Right cardiac atrium (tissue), 5 donors: ENCODE results near the gene CENPT. TPM values are rescaled to one million over a fixed set of nuclear protein-coding genes. Genes with fewer than 3 reads are reported as not detected.
A peak's percentile ranks its signal among the peaks of the same experiment; 100 is the strongest.

Source experiments
- ATAC-seq, 2 donors: fragments of 200-7000 bp; cut with Tn5 transposase; one replicate each; pipeline versions ENCODE4 v1.8.0 to v1.9.1; 2020; ENCODE audit warnings: moderate library complexity in 2 of 2, mild to moderate bottlenecking in 1 of 2
- DNase-seq, 3 donors: peaks; one replicate each; pipeline ENCODE4 v3.0.0-alpha.2; 2020
- H3K27ac ChIP-seq: one replicate; pipeline ENCODE4 v1.5.1; 2013; ENCODE audit warnings: mild to moderate bottlenecking, low read length, control low read depth, moderate library complexity
- H3K27me3 ChIP-seq: one replicate; pipeline ENCODE4 v1.6.1; 2013; ENCODE audit not compliant: control insufficient read depth, insufficient read depth
- H3K4me1 ChIP-seq: one replicate; pipeline ENCODE4 v1.6.1; 2013; ENCODE audit warnings: low read length; ENCODE audit not compliant: control insufficient read depth, insufficient read depth
- H3K4me3 ChIP-seq: one replicate; pipeline ENCODE4 v1.5.1; 2013; ENCODE audit warnings: low read length, control low read depth
- H3K9me3 ChIP-seq: one replicate; pipeline ENCODE4 v1.6.1; 2013; ENCODE audit warnings: low read length; ENCODE audit not compliant: control insufficient read depth
- WGBS: extraction: QIAGEN DNeasy Blood & Tissue Kit; methylation state at CpG from one replicate; pipeline ENCODE4 v1.1.7; 2013; 5-methylcytosine and 5-hydroxymethylcytosine counted together
- intact Hi-C, 4 donors: fragments of 100-400 bp; cut with DNase I; formaldehyde crosslinking; loops; one replicate each; pipeline versions ENCODE4 v1.11.0 to v1.14.0; 2022 to 2023
- polyA plus RNA-seq: library from polyadenylated mRNA; stranded (reverse); fragments of 200-250 nt; gene quantifications from one replicate; pipeline ENCODE4 v1.2.3, GENCODE V29; 2013
- total RNA-seq, 4 donors: library from RNA; stranded (reverse); fragmentation: NEBNext Ultra II Directional; extraction: Animal tissue kit (Norgen Biotek cat#: 25700); gene quantifications; one replicate each; pipeline ENCODE4 v1.2.1, GENCODE V29; 2021
- donor health status: healthy with polysubstance abuse.
- donor health status: DM: no; HTN: yes; CAD: no.
- donor health status: DM: no; HTN: no; CAD: no.
- donor health status: DM: no; HTN: yes; CAD: no; lungs with severe emphysema.
- donor health status: DM: yes; HTN: yes; CAD: no.

CENPT gene
- total and polyA plus RNA-seq, 5 donors = 24.3 to 29.0 (median 26.7) TPM

DNA sequence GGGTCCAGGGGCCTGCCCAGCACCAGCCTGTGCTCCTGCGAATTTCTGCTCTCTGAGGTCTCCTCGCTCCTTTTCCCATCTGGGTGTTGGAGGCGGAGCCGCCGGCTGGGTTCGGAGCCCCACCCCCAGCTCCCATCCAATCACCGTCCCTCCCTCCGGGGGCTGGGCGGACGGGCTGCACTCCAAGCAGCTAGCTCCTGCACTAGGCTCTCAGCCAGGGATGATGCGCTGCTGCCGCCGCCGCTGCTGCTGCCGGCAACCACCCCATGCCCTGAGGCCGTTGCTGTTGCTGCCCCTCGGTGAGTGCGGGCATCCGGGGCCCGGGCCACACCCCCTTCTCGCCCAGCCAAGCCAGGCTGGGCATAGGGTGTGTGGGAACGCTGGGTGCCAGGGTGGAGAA lies 37.2 kb upstream of the CENPT start, which contains the start of gene NRN1L:
NRN1L (plus strand) TSS at position 202 of the 400 bp plus-strand sequence; CDS start at position 221, 19 bp downstream.
- H3K4me3 ChIP-seq = no peak within 1 kb of the TSS
- no peaks in the 10 kb centered on the region for H3K9me3 ChIP-seq
- H3K27ac ChIP-seq = peak within 1 kb of the TSS; percentile 65
- ATAC-seq (peak; percentile 87 to 92), DNase-seq (peak; percentile 92 to 96 (median 96))
- H3K4me1 ChIP-seq = peaks cover 3% of the 10 kb centered on the region
- WGBS = 27% methylated on average over 22 of the region's 22 CpGs
- intact Hi-C loops = loop anchor here in 3 of 4 donors (5.0 to 10.0 kb wide), 2 partner anchors 43 to 150 kb away; no protein-coding TSS in a partner anchor
- H3K27me3 ChIP-seq = no peaks in the 10 kb centered on the region

DNA sequence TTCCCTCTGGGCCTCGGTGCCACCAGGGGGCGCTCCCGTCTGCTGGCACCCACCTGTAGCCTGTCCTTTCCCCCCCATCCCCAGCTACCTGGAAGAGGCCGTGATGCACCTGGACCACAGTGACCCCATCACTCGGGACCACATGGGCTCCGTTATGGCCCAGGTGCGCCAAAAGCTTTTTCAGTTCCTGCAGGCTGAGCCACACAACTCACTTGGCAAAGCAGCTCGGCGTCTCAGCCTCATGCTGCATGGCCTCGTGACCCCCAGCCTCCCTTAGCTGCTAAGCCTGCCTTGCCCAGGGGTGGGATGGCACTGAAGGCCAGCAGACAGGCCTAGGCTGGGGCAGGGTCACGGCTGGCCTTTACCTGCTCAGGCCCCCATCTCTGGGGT lies 36.4 kb upstream of the CENPT start:
- Histone ChIP-seq H3K27me3 (no peaks in the 10 kb centered on the region), H3K9me3 (no peaks in the 10 kb centered on the region), H3K27ac (peak overlapping the region; percentile 65), H3K4me3 (no peak overlapping the region), H3K4me1 (peaks cover 3% of the 10 kb centered on the region)
- DNase-seq (peak; percentile 54 to 89 (median 83)), ATAC-seq (peak; percentile 58)
- 58% methylated on average over 11 of the region's 11 CpGs for WGBS
- intact Hi-C loops = loop anchor here (2.0 to 10.0 kb wide), 3 partner anchors 43 to 151 kb away; no protein-coding TSS in a partner anchor

DNA sequence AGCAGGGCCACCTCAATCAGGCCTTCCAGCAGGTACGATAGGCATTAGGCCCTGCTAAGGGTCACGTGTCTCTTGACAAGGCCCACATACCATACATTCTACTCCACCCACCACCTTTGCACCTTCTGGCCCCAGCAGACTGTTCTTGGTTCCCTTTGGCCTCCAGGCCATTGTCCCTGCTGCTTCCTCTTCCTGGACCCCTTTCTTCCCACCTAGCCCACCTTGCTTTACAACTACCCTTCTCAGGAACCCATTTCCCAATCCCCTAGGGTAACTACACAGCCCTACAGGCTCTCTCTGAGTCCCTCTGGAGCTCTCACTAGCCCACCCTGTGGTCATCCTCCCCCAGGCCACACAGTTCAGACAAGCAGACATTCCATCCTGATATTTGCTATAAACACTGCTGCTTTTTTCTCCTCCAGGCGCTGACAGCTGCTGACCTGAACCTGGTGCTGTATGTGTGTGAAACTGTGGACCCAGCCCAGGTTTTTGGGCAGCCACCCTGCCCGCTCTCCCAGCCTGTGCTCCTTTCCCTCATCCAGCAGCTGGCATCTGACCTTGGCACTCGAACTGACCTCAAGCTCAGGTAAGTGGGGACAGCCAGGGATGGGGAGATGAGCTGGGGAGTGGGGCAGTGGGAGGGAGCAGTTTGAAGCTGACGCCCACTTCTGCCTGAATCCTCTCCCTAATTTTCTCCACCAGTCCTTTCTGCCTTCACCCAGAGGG lies 35.8 kb upstream of the CENPT start:
- peaks cover 3% of the 10 kb centered on the region for H3K4me1 ChIP-seq
- peak in 1 of 3 donors; percentile 34 for DNase-seq
- no peaks in the 10 kb centered on the region for H3K27me3 ChIP-seq
- H3K27ac ChIP-seq = peak overlapping the region; percentile 71
- no peak for ATAC-seq
- no peaks in the 10 kb centered on the region for H3K9me3 ChIP-seq
- intact Hi-C loops = loop anchor here (2.0 to 10.0 kb wide), 3 partner anchors 44 to 151 kb away; no protein-coding TSS in a partner anchor
- no peak overlapping the region for H3K4me3 ChIP-seq
- WGBS = 73% methylated on average over 6 of the region's 6 CpGs

DNA sequence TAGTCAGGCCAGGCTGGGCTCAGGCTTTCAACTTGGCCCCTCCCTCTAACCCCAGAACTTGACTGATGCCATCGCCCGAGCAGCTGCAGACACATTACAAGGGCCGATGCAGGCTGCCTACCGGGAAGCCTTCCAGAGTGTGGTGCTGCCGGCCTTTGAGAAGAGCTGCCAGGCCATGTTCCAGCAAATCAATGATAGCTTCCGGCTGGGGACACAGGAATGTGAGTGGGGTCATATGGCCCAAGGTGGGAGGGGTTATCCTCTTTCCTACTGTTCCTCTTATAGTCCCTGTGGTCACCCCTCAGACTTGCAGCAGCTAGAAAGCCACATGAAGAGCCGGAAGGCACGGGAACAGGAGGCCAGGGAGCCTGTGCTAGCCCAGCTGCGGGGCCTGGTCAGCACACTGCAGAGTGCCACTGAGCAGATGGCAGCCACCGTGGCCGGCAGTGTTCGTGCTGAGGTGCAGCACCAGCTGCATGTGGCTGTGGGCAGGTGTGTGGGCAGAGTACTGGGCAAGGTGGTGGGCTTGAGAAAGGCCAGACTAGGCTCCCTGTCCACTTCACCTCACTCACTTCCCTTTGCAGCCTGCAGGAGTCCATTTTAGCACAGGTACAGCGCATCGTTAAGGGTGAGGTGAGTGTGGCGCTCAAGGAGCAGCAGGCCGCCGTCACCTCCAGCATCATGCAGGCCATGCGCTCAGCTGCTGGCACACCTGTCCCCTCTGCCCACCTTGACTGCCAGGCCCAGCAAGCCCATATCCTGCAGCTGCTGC lies 35.1 kb upstream of the CENPT start:
- Histone ChIP-seq H3K4me1 (peaks cover 3% of the 10 kb centered on the region), H3K9me3 (no peaks in the 10 kb centered on the region), H3K4me3 (no peak overlapping the region), H3K27me3 (no peaks in the 10 kb centered on the region), H3K27ac (peak overlapping the region; percentile 71)
- intact Hi-C loops = loop anchor here (2.0 to 10.0 kb wide), 3 partner anchors 45 to 152 kb away; no protein-coding TSS in a partner anchor
- WGBS = 60% methylated on average over 18 of the region's 18 CpGs
- DNase-seq = peak in 2 of 3 donors; percentile 74 to 78
- ATAC-seq = peak; percentile 6 to 36

DNA sequence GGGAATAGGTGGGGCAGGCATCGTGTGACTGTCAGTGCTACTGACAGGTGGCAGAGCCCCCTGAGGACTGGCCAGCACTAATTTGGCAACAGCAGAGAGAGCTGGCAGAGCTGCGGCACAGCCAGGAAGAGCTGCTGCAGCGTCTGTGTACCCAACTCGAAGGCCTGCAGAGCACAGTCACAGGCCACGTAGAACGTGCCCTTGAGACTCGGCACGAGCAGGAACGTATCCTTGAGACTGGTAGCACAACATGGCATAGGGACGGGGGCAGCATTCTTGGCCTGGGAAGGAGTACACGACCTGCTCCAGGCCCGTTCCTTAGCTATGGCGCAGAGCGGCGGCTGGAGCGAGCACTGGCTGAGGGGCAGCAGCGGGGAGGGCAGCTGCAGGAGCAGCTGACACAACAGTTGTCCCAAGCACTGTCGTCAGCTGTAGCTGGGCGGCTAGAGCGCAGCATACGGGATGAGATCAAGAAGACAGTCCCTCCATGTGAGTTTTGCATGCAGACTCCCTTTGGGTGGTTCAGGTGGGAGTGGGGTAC lies 34.2 kb upstream of the CENPT start:
- intact Hi-C loops = loop anchor here (2.0 to 10.0 kb wide), 3 partner anchors 46 to 153 kb away; no protein-coding TSS in a partner anchor
- WGBS = 86% methylated on average over 21 of the region's 21 CpGs
- Histone ChIP-seq H3K4me3 (no peak overlapping the region), H3K9me3 (no peaks in the 10 kb centered on the region), H3K27ac (peak overlapping the region; percentile 15), H3K4me1 (peaks cover 3% of the 10 kb centered on the region), H3K27me3 (no peaks in the 10 kb centered on the region)
- ATAC-seq = no peak
- DNase-seq = peak in 1 of 3 donors; percentile 26

DNA sequence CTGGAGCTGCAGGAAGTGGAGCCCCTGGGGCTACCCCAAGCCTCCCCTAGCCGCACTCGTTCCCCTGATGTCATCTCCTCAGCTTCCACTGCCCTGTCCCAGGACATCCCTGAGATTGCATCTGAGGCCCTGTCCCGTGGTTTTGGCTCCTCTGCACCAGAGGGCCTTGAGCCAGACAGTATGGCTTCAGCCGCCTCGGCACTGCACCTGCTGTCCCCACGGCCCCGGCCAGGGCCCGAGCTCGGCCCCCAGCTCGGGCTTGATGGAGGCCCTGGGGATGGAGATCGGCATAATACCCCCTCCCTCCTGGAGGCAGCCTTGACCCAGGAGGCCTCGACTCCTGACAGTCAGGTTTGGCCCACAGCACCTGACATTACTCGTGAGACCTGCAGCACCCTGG lies 33.1 kb upstream of the CENPT start:
- DNase-seq = peak in 1 of 3 donors; percentile 31
- Histone ChIP-seq H3K27ac (no peak overlapping the region), H3K27me3 (no peaks in the 10 kb centered on the region), H3K9me3 (no peaks in the 10 kb centered on the region), H3K4me1 (peaks cover 3% of the 10 kb centered on the region), H3K4me3 (no peak overlapping the region)
- ATAC-seq = no peak
- intact Hi-C loops = loop anchor here in 3 of 4 donors (5.0 to 10.0 kb wide), 2 partner anchors 47 to 154 kb away; no protein-coding TSS in a partner anchor
- WGBS = 93% methylated on average over 13 of the region's 13 CpGs

DNA sequence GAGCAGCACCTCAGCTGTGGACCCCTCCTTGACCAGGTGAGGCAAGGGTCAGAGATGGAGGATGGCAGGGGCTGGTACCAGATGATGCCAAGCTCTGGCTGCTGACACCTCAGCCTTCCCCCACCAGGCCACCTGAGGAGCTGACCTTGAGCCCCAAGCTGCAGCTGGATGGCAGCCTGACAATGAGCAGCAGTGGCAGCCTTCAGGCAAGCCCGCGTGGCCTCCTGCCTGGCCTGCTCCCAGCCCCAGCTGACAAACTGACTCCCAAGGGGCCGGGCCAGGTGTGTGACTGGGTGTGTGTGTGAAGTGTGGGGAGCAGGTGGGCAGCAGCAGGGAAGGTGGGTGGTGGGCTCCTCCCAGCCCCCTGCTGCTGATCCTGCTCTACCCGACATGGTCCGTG lies 32.4 kb upstream of the CENPT start:
- intact Hi-C loops = loop anchor here in 3 of 4 donors (5.0 to 10.0 kb wide), 2 partner anchors 47 to 155 kb away; no protein-coding TSS in a partner anchor
- Histone ChIP-seq H3K4me3 (no peak overlapping the region), H3K27me3 (no peaks in the 10 kb centered on the region), H3K27ac (no peak overlapping the region), H3K4me1 (peaks cover 3% of the 10 kb centered on the region), H3K9me3 (no peaks in the 10 kb centered on the region)
- ATAC-seq (no peak), DNase-seq (peak in 1 of 3 donors; percentile 43)
- 89% methylated on average over 5 of the region's 5 CpGs for WGBS

DNA sequence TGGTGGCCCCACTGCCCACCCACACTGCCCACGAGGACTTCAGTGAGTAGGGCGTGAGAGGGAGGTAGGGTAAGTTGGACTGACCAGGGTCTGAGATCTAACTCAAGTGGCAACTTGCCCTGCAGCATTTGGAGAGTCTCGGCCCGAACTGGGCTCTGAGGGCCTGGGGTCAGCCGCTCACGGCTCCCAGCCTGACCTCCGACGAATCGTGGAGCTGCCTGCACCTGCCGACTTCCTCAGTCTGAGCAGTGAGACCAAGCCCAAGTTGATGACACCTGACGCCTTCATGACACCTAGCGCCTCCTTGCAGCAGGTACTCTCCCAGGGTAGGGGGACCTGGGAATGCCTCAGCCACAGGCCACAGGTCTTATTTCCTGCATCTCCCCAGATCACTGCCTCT lies 32.0 kb upstream of the CENPT start:
- intact Hi-C loops = no loop called here
- Histone ChIP-seq H3K4me1 (peaks cover 4% of the 10 kb centered on the region), H3K4me3 (no peak overlapping the region), H3K27me3 (no peaks in the 10 kb centered on the region), H3K27ac (no peak overlapping the region), H3K9me3 (no peaks in the 10 kb centered on the region)
- DNase-seq (peak in 2 of 3 donors; percentile 20 to 32), ATAC-seq (no peak)
- WGBS = 91% methylated on average over 12 of the region's 12 CpGs

DNA sequence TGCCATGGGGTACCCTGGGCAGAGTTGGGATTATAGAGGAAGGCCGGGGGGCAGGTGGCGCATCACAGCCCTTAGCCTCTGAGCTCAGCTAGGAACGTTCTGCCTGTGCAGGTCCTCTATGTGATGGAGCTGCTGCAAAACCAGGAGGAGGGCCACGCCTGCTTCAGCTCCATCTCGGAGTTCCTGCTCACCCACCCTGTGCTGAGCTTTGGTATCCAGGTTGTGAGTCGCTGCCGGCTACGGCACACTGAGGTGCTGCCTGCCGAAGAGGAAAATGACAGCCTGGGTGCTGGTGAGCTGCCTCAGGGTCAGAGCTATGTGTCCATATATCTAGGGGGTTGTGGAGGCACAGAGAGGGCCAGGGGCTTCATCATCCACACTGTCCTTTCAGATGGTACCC lies 31.4 kb upstream of the CENPT start:
- DNase-seq (peak in 1 of 3 donors; percentile 18), ATAC-seq (no peak)
- no peaks in the 10 kb centered on the region for H3K27me3 ChIP-seq
- no peak overlapping the region for H3K27ac ChIP-seq
- intact Hi-C loops = no loop called here
- H3K4me3 ChIP-seq = no peak overlapping the region
- peaks cover 10% of the 10 kb centered on the region for H3K4me1 ChIP-seq
- 94% methylated on average over 9 of the region's 9 CpGs for WGBS
- H3K9me3 ChIP-seq = no peaks in the 10 kb centered on the region

DNA sequence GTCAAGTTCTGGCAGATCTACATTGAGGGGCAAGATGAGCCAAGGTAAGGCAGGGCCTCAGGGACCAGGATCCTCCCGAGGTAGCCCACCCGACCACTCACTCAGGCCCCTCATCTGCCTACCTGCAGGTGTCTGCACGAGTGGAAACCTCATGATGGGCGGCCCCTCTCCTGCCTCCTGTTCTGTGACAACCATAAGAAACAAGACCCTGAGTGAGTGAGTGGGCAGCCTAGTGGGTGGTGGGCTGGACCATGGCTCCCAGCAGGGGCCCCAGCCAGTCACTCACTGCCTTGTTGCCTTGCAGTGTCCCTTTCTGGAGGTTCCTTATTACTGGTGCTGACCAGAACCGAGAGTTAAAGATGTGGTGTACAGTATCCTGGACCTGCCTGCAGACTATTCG lies 30.7 kb upstream of the CENPT start:
- Histone ChIP-seq H3K4me1 (peaks cover 11% of the 10 kb centered on the region), H3K4me3 (no peak overlapping the region), H3K27me3 (no peaks in the 10 kb centered on the region), H3K27ac (no peak overlapping the region), H3K9me3 (no peaks in the 10 kb centered on the region)
- DNase-seq = no peak
- intact Hi-C loops = no loop called here
- WGBS = 92% methylated on average over 6 of the region's 6 CpGs
- ATAC-seq = no peak
